Epidermal melanocyte (primary cell): ENCODE results near the gene MDFIC.
"Not testable (repeated sequence)": the region's sequence is repeated elsewhere in the genome, so short reads cannot be mapped to it uniquely, and the experiment has no call there.

Experiments used
- DNase-seq: peaks from one replicate; pipeline ENCODE4 v3.0.0; 2011; ENCODE audit warnings: low spot score; ENCODE audit not compliant: insufficient read length

Gene MDFIC, protein sequence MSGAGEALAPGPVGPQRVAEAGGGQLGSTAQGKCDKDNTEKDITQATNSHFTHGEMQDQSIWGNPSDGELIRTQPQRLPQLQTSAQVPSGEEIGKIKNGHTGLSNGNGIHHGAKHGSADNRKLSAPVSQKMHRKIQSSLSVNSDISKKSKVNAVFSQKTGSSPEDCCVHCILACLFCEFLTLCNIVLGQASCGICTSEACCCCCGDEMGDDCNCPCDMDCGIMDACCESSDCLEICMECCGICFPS

DNA sequence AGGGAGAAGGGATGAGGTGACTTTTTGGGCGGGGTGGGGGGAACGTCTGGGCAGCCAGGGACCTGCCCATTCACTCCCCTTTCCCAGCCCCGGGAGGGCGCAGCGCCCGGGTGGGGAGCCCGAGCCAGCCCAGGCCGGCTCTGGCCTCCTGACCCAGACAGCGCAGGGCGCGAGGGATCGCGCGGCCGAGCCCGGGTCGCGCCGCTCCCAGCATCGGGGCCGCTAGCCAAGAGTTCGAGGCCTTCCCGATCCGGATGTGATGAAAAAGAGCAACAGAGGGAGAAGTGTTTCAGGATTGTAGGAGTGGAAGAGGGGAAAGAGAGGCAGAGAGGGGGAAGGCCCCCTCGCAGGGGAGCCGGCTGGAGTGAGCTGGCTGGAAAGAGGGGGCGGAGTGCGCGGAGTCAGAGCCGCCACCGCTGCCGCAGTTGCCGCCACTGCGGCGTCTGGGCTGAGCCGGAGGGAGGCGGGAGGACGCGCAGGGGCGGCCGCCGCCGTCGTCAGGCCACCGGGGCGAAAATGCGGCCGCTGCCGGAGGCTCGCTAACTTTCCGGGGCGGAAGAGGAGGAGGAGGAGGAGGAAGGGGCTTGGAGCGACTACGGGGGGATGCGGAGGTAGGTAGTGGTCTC, at the start of gene MDFIC:
Gene MDFIC (plus strand): TSS at position 69 of the 626 bp plus-strand sequence. CDS start 940 bp downstream, outside the sequence.
- no peak for DNase-seq

DNA sequence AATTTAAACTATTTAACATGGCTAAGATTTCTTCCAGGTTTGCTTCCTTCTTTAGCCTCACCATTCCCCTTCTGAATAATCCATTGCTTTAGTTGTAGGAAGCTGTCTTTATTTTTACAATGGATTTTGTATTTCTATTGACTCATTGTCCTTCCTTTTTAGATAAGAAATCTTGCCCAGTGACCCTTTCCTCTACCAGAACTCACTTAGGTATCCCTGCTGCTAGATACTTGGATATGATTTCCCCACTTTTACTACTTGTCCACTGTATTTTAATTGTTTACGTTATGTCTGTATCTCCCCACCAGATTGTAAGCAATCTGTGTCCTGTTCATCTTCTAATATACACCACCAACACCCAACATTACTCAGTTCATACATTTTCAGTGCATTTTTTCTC, 47.7 kb upstream of the MDFIC start:
- DNase-seq = no peak

DNA sequence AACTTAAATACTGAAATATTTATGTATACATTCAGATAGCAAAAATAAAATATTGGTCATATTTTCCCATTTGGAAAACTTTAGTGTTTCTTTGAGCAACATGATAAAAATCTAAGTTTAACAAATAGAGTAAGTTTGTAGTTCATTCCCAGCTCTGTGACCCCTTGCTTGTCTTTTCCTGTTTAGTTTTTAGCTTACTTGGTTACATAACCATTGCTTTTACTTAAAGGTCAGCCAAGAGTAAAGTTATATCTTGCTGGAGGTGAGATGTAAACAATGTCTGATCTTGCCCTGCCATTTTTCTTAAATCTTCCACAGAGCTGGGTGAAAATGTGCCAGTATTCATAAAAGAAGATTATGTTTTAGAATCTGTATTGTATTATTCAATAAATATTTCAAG, 46.7 kb upstream of the MDFIC start:
- no peak for DNase-seq

DNA sequence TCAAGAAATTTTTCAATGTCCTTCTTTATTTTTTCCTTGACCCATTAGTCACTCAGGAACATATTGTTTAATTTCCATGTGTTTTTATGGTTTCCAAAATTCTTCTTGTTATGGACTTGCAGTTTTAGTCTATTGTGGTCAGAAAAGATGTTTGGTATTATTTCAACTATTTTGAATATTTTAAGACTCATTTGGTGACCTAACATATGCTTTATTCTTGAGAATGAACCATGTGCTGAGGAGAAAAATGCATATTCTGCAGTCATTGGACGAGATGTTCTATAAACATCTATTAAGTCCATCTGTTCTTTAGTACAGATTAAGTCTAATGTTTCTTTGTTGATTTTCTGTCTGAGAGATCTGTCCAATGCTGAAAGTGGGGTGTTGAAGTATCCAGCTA, 42.3 kb upstream of the MDFIC start:
- DNase-seq = peak; percentile 33

DNA sequence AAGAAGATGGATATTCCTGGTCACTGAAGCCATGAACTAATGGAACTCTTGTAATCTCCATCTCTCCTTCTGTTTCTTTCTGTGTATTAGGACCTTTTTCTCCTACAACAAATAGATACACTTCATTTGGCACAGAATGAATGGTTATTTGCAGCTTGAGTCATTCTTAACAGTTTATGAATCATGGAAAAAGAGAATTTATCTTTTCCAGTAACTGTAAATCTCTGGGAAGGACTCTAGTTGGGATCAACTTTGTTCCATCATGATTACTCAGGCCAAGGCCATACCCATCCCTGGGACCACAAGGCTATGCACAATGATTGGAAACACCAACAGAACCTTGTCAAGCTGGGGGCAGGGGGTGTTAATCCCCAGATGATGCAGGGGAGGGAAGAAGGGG, 36.1 kb upstream of the MDFIC start:
- DNase-seq = no peak

DNA sequence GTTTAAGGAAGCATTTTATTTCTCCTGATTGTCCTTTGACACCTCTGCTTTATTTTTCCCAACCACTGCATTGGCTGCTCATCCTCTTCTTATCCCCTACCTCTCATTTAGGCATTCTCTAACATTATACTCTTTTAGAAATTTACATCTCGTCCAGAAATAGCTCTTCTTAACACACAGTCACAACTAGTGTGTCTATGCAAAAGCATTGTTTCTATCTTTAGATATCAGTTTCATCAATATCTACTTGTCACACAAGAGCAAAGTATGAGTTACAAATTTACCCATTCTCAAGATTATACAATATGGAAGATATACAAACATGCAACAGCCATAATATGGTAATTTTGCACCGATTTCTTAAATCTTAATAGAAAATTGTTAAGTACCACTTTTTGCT, 35.7 kb upstream of the MDFIC start:
- DNase-seq = no peak

DNA sequence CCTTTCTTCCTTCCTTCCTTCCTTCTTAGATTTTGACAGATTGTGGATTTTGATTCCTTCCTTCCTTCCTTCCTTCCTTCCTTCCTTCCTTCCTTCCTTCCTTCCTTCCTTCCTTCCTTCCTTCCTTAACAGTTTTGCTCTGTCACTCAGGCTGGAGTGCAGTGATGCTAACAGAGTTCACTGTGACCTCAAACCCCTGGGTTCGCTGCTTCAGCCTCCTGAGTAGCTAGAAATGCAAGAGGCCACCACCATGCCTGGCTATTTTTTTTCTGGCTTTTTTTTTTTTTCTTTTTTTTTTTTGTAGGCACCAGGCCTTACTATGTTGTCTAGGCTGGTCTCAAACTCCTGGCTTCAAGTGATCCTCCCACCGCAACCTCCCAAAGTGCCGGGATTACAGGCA, 32.8 kb upstream of the MDFIC start:
- DNase-seq = not testable (repeated sequence)

DNA sequence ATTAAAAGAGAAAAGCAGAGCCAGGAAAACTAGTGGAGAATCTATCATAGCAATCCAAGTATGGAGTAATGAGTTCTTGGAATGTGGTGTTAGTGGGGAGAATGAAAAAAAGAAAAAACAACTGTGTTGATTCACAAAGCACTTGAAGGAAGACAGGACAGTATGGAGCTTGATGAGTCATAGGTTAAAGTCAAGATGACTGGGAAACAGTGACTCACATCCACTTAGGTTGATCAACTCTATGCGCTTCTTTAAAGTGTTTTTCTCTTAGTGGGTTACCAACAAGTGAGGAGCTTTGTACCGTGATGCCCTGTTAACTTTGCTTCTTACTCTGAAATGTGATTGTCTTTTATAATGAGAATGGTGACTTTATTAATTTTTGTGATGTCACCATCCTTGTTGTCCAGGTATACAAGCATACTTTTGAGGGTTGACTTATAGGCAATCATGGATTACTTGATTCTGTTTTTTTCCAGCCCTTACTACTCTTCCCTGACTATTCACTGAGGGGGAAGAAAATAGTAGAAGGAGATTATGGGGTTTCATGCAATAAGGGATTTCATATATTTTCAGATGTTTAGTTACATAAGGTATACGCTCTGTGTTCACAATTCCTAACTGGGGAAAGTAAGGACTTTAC, 32.1 kb upstream of the MDFIC start:
- DNase-seq = peak; percentile 18

DNA sequence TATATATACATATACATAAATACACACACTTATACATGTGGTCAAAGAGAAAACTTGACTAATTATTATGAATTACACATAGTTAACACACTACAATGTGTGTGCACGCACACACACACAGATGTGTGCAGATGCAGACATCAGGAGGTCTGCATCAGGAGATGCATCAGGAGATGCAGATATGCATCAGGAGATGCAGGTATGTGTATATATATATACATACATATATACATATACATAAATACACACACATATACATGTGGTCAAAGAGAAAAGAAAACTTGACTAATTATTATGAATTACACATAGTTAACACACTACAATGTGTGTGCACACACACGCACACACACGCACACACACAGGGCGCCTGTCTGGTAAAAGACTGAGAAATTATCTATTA, 31.3 kb upstream of the MDFIC start:
- DNase-seq = no peak

DNA sequence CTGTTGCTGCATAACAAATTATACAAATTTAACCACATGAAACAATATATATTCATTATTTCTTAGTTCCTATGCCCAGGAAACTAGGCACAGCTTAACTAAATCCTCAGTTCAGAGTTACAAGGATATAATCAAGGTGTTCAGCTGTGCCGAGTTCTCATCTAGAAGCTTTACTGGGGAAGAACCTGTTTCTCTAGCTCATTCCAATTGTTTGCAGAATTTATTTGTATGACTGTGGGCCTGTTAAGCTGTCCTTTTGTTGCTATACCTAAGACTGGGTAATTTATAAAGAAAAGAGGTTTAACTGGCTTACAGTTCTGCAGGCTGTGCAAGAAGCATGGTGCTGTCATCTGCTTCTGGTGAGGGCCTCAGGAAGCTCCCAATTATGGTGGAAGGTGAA, 21.8 kb upstream of the MDFIC start:
- DNase-seq = no peak

DNA sequence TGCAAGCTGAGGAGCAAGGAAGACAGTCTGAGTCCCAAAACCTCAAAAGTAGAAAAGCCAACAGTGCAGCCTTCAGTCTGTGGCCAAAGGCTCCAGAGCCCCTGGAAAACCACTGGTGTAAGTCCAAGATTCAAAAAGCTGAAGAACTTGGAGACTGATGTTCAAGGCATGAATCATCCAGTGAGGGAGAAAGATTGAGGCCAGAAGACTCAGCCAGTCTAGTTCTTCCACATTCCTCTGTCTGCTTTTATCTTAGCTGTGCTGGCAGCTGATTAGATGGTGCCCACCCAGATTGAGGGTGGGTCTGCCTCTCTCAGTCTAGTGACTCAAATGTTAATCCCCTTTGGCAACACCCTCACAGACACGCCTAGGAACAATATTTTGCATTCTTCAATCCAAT, 20.1 kb upstream of the MDFIC start:
- DNase-seq = no peak

DNA sequence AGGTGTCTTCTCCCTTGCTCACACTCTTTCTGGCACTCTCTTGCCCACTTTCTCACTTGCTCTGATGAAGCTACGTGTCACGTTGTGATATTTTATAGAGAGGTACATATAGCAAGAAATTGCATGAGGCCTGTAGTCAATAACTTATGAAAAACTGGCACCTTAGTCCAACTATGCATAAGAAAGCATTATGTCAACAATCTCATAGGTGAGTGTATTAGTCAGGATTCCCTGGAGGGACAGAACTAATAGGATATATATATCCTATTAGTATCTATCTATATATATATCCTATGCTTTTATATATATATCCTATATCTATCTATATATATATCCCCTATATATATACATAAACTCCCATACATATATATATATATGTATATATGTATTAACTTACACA, 18.8 kb upstream of the MDFIC start:
- no peak for DNase-seq

DNA sequence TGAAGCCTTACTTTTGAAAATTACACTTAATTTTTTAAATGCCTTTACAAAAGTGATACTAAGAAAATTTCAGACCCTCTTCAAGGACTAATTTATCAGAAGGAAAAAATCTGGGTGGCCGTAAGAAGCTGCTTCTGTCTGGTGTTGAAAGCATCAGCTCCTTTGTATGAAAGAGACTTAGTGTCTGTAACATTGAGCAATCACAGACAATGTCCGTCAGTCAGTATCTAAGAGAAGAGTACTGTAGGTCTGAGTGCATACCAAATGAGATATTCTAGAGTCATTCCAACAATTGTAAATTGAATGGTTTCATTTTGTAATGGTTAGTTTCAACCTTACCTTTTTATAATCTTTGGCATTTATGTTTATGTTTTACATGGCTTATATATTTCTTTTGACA, 11.1 kb upstream of the MDFIC start:
- DNase-seq = no peak

DNA sequence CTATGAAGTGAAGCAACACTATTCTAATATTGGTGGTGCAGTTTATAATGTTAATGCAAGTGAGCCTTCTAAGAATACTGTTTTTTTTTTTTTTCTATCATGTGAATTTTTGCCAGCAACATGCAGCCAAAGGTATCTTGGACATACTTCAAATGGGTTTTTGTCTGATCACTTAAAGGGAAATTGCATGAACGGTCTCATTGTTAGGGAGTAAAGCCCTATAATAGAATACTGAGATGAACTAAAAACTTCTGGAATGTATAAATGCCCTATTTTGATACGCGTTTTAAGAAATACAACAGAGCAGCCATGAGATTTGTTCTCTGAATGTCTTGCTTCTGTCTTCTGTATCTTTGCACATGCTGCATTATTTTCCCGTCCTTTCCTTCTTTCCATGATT, 10.5 kb upstream of the MDFIC start:
- DNase-seq = no peak

DNA sequence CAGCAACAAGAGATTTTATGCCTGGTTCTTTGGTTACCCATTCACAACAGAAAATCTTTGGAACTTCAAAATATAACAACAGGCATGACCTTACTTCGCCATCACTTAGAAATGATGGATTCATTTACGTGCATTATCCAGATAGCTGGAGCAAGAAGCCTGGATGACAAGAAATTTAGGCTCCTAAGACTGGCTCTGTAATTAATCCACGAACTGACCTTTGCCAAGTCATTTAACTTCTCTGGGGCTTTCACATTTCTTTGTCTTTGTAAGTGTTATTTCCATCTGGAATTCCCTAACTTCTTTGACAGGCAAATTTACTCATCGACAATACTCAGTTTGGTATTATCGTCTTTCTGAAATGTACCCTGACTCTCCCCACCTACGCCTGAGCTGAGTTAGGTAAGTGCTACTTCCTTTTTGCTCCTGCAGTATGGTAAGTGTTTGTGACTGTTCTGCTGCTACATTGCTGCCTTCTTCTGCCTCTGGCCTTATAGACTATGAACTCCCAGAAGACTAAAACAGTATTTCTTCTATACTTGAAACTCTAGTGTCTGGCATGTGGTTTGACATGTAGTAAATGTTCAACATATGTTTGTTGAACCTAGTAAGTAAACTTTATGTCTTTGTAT, 5.5 kb upstream of the MDFIC start:
- DNase-seq = no peak

DNA sequence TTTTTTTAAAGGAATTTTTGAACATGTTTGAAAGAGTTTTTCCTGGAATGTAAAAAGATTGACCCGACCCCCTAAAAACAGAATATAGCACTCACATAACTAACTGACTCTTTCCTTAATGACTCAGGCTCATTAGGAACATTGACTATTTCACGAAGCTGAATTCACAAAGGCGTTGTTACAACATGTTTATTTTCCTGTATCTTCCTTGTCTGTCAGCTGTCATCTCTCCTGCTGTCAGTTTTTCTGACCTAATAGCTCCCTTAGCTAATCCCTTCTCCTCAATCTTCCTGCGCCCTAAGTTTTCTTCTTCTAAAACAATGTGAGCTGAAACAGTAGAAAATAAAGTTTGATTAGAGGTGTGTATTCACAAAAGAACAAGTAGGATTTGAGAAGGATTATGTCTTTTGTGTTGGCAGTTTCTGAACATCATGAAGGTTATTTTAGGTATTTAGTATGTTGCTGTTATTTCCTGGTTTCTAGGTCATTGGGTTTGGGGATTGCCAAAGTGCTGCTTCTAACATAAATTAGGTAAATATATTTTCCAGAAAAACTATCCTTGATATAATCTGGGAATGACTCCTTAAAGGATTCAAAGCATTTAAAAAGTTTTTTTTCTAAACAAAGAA, 4.6 kb upstream of the MDFIC start:
- DNase-seq = no peak

DNA sequence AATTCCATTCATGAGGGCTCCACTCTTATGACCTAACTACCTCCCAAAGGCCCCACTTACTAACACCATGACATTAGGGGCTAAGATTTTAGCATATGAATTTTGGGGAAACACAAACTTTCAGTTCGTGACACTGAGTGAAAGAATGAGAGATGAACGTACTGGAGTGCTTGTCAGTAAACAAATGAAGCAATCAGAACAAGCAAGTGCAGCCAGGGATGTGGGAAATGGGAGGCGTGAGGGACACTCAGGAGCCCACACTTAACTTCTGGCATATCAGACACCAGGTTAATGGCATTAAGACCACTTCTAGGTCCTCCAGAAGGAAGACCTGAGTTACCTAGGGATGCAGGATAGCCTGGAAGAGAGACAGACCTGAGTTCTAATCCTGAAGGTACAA, 2.3 kb upstream of the MDFIC start:
- DNase-seq = no peak

DNA sequence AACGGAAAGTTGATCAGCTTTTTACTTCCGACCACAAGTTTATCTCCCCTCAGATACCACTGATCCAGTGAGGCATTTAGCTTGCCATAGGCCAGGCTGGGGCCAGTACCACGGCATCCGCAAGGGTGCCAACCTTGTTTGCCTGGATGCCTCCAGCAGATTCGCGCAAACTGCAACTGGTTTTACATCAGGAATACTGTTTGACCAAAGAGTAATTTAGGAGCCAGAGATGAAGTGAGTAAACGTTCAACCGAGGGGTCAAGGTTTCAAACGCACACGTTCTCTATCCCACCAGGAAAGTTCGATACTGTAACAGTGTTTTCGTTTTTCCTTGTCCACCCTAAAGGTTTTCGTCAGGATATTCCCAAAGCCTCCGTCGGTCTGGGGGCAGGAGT, 266 bp upstream of the MDFIC start:
- DNase-seq = no peak

DNA sequence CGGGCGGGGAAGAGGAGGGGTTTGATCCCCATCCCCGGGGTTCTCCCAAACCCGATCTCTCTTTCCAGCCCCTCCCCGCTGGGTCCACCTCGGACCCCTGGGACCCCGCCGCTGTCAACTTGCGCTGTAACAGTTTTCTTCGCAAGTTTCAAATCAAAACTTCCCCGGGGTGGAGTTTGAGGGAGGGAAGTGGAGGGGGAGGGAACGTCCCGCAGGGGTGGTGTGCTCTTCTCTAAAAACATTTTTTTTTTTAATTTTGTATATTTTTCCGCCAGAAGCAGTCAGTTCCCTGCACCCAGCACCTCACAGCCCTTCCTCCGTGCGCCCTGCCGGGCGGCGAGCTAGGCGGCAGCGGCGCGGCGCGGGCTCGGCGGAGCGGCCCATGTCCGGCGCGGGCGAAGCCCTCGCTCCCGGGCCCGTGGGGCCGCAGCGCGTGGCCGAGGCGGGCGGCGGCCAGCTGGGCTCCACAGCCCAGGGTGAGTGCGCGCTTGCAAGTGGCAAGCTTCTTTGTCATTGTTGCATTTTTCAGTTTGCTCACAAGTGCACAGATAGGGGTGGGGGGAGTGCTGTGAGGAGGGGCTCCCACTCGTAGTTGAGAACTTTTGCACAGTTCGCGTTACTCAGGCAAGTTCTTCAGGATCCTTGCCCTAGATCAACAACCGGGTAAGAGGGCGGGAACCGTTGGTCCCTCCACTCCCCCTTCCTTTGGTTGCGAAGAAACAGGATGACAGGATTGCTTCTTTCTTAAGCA, 933 bp downstream of the MDFIC start:
- peak; percentile 47 for DNase-seq

DNA sequence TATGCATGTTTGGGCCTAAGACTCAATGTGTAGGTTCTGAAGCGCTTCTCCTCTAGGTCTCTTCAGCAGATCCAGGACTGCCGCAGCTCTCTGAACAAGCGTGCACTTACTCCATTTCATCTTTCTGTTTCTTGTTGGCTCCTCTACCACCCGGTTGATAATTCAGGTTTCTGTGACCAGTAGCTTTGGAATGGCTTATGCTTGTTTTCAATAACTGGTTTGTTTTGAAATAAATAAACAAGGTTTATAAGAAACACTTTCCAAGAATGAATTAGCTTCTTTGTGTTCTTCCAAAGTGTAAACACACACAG, 1.5 kb downstream of the MDFIC start:
- DNase-seq = no peak

DNA sequence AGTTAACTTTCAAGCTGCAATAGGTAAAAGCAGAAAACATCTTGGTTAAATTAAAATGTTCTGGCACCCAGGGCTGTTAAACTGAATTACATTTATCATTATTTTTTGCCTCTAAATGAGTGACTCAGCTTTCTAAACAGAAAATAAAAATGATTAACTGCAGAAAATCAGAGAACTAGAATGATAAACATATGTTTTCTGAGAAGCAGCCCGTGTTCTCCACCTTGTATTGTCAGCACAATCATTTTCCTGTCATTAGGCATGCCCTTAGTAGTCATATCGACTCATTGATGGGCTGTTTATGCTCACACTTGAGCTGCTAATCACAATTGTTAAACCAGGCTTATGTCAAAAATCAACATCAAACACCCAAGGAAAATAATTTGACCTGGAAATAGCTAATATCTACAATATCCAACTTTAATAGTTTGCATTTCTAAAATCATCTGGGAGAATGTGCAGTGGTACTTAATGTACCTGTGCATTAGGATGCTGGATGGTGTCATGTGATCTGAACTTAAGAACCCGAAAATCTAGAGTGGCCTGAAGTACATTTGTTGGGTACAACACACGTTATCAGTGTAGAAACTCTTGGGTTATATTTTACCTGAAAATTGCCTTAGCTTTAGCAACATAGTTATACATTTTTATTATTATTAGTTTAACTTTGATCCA, 2.3 kb downstream of the MDFIC start:
- no peak for DNase-seq
